Hematopoietic multipotent progenitor cell treated with erythropoietin and hydrocortisone succinate and interleukin-3 and kit ligand, for 15 days (in vitro differentiated cells): ENCODE measurements around the gene KIF11.
"Not testable (repeated sequence)": the region's sequence is repeated elsewhere in the genome, so short reads cannot be mapped to it uniquely, and the experiment has no call there.

Experiments used
- DNase-seq: peaks from one replicate; pipeline ENCODE4 v3.0.0-alpha.2; 2015; ENCODE audit warnings: low spot score

The KIF11 gene

GRCh38 chr10:92590623-92591549, 2.0 kb upstream of the KIF11 start:
- DNase-seq: peak; percentile 56

- DNase-seq: peak; percentile 89
Observed at GRCh38 chr10:92591550-92592022, 1.3 kb upstream of the KIF11 start.

- DNase-seq: no peak
Observed at GRCh38 chr10:92593619-92594588, 974 bp downstream of the KIF11 start.

GRCh38 chr10:92595505-92595904, 2.6 kb downstream of the KIF11 start:
- DNase-seq: no peak

GRCh38 chr10:92598321-92598720, 5.4 kb downstream of the KIF11 start:
- DNase-seq: no peak

- DNase-seq: no peak
Observed at GRCh38 chr10:92604841-92605240, 11.9 kb downstream of the KIF11 start.

- DNase-seq: no peak
Observed at GRCh38 chr10:92615515-92615914, 22.6 kb downstream of the KIF11 start.

- no peak for DNase-seq
Observed at GRCh38 chr10:92619368-92619767, 26.4 kb downstream of the KIF11 start.

GRCh38 chr10:92627845-92628480, 35.0 kb downstream of the KIF11 start:
- DNase-seq: no peak

GRCh38 chr10:92629945-92630344, 37.0 kb downstream of the KIF11 start:
- DNase-seq: no peak

GRCh38 chr10:92638037-92638436, 45.1 kb downstream of the KIF11 start:
- no peak for DNase-seq

- DNase-seq: no peak
Observed at GRCh38 chr10:92640107-92640506, 47.2 kb downstream of the KIF11 start.

GRCh38 chr10:92641492-92641891, 48.6 kb downstream of the KIF11 start:
- DNase-seq: no peak

- DNase-seq: no peak
Observed at GRCh38 chr10:92644921-92645320, 52.0 kb downstream of the KIF11 start.

GRCh38 chr10:92650864-92651263, 57.9 kb downstream of the KIF11 start:
- not testable (repeated sequence) for DNase-seq

- no peak for DNase-seq
Observed at GRCh38 chr10:92655426-92655825, 62.5 kb downstream of the KIF11 start.

- DNase-seq: no peak
Observed at GRCh38 chr10:92656266-92656961, 63.5 kb downstream of the KIF11 start.

- no peak for DNase-seq
Observed at GRCh38 chr10:92657024-92657423, 64.1 kb downstream of the KIF11 start.

- no peak for DNase-seq
Observed at GRCh38 chr10:92662848-92663247, 69.9 kb downstream of the KIF11 start.

GRCh38 chr10:92664322-92664721, 71.4 kb downstream of the KIF11 start:
- DNase-seq: no peak

GRCh38 chr10:92667078-92667477, 74.1 kb downstream of the KIF11 start:
- DNase-seq: no peak
